Measurements from ENCODE around the gene TRPM2.

DNA sequence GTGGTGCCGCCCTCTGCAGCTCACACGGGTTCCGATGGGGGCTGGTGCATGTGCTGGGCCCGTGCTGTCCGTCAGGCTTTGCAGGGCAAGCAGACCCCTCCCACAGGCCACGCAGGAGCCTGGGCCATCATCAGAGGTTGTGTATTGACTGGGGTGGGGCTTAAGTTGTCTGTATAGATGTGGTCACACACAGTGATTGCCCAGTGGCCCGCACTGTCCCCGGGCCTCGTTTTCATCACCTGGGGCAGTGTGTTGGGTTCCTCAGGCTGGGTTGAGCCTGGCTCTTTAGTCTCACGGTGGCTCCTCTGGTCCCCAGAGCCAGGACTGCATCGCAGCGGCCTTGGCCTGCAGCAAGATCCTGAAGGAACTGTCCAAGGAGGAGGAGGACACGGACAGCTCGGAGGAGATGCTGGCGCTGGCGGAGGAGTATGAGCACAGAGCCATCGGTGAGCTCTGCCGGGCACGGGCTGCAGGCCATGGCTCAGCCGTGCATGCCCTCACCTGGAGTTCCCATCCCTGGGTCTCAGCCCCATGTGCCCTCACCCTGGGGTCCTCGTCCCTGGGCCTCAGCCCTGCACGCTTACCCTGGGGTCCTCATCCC, 44.1 kb downstream of the TRPM2 start:
- TF ChIP-seq CTCF (IDR thresholded peaks at IDR 0.05) (no peak), POLR2A (IDR thresholded peaks at IDR 0.05) (no peak)
